GM13976 (cell line): ENCODE data around the gene TSC22D4.
A peak's percentile ranks its signal among the peaks of the same experiment; 100 is the strongest.

Source experiments
- DNase-seq: peaks from one replicate; pipeline ENCODE4 v3.0.0; 2012; ENCODE audit warnings: low spot score
- in situ Hi-C: fragments of 300-500 bp; cut with MboI; formaldehyde crosslinking; loops from one replicate; pipeline ENCODE4 v1.12.0; 2022; ENCODE audit warnings: low sequenced_read_pairs, mixed read lengths, inconsistent platforms; ENCODE audit not compliant: unreplicated experiment
- TF ChIP-seq, protein P1 (sequence below): IDR thresholded peaks from 2 replicates; pipeline ENCODE4 v1.5.1; 2012; ENCODE audit warnings: borderline replicate concordance, mild to moderate bottlenecking; ENCODE audit not compliant: insufficient read depth; ENCODE audit errors: extremely low read depth, missing control alignments, control extremely low read depth

TSC22D4 gene

DNA sequence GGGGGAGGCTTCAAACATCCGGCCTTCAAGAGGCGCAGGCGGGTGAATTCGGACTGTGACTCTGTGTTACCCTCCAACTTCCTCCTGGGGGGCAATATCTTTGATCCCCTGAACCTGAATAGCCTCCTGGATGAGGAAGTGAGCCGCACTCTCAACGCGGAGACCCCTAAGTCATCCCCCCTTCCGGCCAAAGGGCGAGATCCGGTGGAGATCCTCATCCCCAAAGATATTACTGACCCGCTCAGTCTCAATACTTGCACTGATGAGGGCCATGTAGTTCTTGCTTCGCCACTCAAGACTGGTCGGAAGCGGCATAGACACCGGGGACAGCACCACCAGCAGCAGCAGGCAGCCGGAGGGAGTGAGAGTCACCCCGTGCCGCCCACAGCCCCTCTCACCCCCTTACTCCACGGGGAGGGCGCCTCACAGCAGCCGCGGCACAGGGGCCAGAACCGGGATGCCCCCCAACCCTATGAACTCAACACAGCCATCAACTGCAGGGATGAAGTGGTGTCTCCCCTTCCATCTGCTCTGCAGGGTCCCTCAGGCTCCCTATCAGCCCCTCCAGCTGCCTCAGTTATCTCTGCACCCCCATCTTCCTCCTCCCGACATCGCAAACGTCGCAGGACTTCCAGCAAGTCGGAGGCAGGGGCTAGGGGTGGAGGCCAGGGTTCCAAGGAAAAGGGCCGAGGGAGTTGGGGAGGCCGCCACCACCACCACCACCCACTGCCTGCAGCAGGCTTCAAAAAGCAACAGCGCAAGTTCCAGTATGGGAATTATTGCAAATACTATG is 48.3 kb downstream of the TSC22D4 start:
- DNase-seq, result peak; percentile 46
- in situ Hi-C loops, result no loop called here
- TF ChIP-seq, protein P1, sequence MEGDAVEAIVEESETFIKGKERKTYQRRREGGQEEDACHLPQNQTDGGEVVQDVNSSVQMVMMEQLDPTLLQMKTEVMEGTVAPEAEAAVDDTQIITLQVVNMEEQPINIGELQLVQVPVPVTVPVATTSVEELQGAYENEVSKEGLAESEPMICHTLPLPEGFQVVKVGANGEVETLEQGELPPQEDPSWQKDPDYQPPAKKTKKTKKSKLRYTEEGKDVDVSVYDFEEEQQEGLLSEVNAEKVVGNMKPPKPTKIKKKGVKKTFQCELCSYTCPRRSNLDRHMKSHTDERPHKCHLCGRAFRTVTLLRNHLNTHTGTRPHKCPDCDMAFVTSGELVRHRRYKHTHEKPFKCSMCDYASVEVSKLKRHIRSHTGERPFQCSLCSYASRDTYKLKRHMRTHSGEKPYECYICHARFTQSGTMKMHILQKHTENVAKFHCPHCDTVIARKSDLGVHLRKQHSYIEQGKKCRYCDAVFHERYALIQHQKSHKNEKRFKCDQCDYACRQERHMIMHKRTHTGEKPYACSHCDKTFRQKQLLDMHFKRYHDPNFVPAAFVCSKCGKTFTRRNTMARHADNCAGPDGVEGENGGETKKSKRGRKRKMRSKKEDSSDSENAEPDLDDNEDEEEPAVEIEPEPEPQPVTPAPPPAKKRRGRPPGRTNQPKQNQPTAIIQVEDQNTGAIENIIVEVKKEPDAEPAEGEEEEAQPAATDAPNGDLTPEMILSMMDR, result no peak

GRCh38 chr7:100429637-100430492 is 49.1 kb downstream of the TSC22D4 start, which contains the start of gene MEPCE:
MEPCE (plus strand) TSS chr7:100429831; CDS start chr7:100430019, 188 bp downstream.
- in situ Hi-C loops, result no loop called here
- peak; percentile 95 for DNase-seq

DNA sequence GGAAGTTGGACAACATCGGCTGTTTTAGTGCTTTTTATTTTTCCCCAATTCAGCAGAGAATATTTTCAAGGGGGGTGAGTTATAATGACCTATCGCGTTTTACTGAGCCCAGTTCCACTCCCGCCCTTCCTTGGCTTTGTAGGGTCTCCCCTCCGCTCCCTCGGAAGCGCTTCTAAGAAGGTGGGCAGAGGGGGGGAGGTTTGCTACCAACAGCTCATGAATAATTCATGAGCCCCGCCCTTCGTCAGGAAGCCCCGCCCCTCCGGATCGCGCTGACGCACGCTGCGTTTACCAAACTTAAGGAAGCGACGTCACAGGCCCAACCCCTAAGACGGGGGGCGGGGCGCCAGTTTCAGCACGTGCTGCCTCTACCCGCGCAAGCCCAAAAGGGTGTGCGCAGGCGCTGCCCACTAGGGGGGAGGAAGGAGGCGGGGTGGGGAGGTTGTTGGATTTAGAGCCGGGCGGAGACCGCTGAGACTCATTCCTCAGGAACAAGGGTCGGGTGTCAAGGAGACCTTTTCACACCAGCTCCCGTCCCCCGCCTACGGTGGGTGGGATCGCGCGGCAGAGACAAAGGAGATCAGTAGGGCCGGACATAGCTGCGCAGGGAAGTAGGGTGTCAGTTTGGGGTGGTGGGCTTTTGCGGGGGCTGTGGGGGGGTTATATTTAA is 49.9 kb downstream of the TSC22D4 start:
- TF ChIP-seq, protein P1, result no peak
- DNase-seq, result peak; percentile 96
- in situ Hi-C loops, result no loop called here

More at GRCh38 chr7:100429637-100430492, 49.1 kb downstream of the TSC22D4 start, which contains the start of gene MEPCE:
- TF ChIP-seq, protein P1, result no peak

GRCh38 chr7:100428199-100428966 is 50.6 kb downstream of the TSC22D4 start, which contains the start of gene ZCWPW1:
ZCWPW1 (minus strand) TSS chr7:100428703; CDS start chr7:100420649, 8,054 bp downstream.
- DNase-seq, result peak; percentile 93
- in situ Hi-C loops, result no loop called here
- TF ChIP-seq, protein P1, result no peak

- in situ Hi-C loops, result no loop called here
Observed at GRCh38 chr7:100427762-100428198, 51.2 kb downstream of the TSC22D4 start.

More at GRCh38 chr7:100427762-100428198, 51.2 kb downstream of the TSC22D4 start:
- TF ChIP-seq, protein P1, result no peak
- no peak for DNase-seq
